Neural crest cell (in vitro differentiated cells): Measurements from ENCODE around the gene MROH9. TPM values are rescaled to one million over a fixed set of nuclear protein-coding genes. Genes with fewer than 3 reads are reported as not detected.
A peak's percentile ranks its signal among the peaks of the same experiment; 100 is the strongest.

Experiments
- DNase-seq: peaks from one replicate; pipeline ENCODE4 v3.0.0; 2021; ENCODE audit warnings: low read depth, mixed read lengths, low spot score
- H3K27ac Mint-ChIP-seq: one replicate; pipeline ENCODE4 v1.8.0; 2021; ENCODE audit warnings: mild to moderate bottlenecking, mixed read lengths; ENCODE audit not compliant: unreplicated experiment
- H3K27me3 Mint-ChIP-seq: 2 replicates; pipeline ENCODE4 v1.8.0; 2021; ENCODE audit warnings: low read depth, mild to moderate bottlenecking, mixed read lengths
- H3K36me3 Mint-ChIP-seq: 2 replicates; pipeline ENCODE4 v1.8.0; 2021; ENCODE audit warnings: low read depth, mild to moderate bottlenecking, mixed read lengths
- H3K4me1 Mint-ChIP-seq: 2 replicates; pipeline ENCODE4 v1.8.0; 2021; ENCODE audit warnings: mixed read lengths
- H3K4me3 Mint-ChIP-seq: one replicate; pipeline ENCODE4 v1.8.0; 2021; ENCODE audit warnings: mild to moderate bottlenecking, mixed read lengths
- H3K9me3 Mint-ChIP-seq: 2 replicates; pipeline ENCODE4 v1.8.0; 2021; ENCODE audit warnings: mixed read lengths
- CTCF ChIP-seq: fragments of 200-600 bp; sonication (generic); conservative IDR thresholded peaks from 2 replicates; pipeline ENCODE4 v1.5.0; 2021; ENCODE audit warnings: antibody characterized with exemption, mild to moderate bottlenecking
- total RNA-seq: library from RNA; stranded (reverse); gene quantifications from 2 replicates; pipeline ENCODE4 v1.2.1, GENCODE V29; 2021

The MROH9 gene
- total RNA-seq, 1 donor from 2014 or later = not detected

GRCh38 chr1:170927955-170928840 is 7.1 kb upstream of the MROH9 start:
- Mint-ChIP-seq H3K36me3 (no peaks in the 10 kb centered on the region), H3K9me3 (no peaks in the 10 kb centered on the region), H3K4me1 (no peaks in the 10 kb centered on the region), H3K27me3 (peaks cover 9% of the 10 kb centered on the region), H3K27ac (no peak overlapping the region), H3K4me3 (no peak overlapping the region)
- DNase-seq = no peak
- no peak for TF ChIP-seq CTCF

GRCh38 chr1:170929412-170929834 is 5.9 kb upstream of the MROH9 start:
- DNase-seq = no peak
- TF ChIP-seq CTCF = no peak
- Mint-ChIP-seq H3K27me3 (peaks cover 15% of the 10 kb centered on the region), H3K9me3 (no peaks in the 10 kb centered on the region), H3K27ac (no peak overlapping the region), H3K4me1 (no peaks in the 10 kb centered on the region), H3K36me3 (no peaks in the 10 kb centered on the region), H3K4me3 (no peak overlapping the region)

- TF ChIP-seq CTCF = peak; percentile 80
- H3K27me3 Mint-ChIP-seq = peaks cover 16% of the 10 kb centered on the region
- no peak for DNase-seq
- no peak overlapping the region for H3K27ac Mint-ChIP-seq
- H3K4me3 Mint-ChIP-seq = no peak overlapping the region
- no peaks in the 10 kb centered on the region for H3K4me1 Mint-ChIP-seq
- H3K9me3 Mint-ChIP-seq = no peaks in the 10 kb centered on the region
- no peaks in the 10 kb centered on the region for H3K36me3 Mint-ChIP-seq
Measured at GRCh38 chr1:170929835-170930554, 5.3 kb upstream of the MROH9 start.

GRCh38 chr1:170931650-170932049 is 3.7 kb upstream of the MROH9 start:
- H3K36me3 Mint-ChIP-seq = no peaks in the 10 kb centered on the region

GRCh38 chr1:170932236-170932635 is 3.1 kb upstream of the MROH9 start:
- TF ChIP-seq CTCF = no peak
- DNase-seq = no peak
- Mint-ChIP-seq H3K4me3 (no peak overlapping the region), H3K36me3 (no peaks in the 10 kb centered on the region), H3K27ac (no peak overlapping the region), H3K4me1 (no peaks in the 10 kb centered on the region), H3K9me3 (no peaks in the 10 kb centered on the region), H3K27me3 (peaks cover 16% of the 10 kb centered on the region)

More at GRCh38 chr1:170931650-170932049, 3.7 kb upstream of the MROH9 start:
- H3K9me3 Mint-ChIP-seq = no peaks in the 10 kb centered on the region
- H3K4me3 Mint-ChIP-seq = no peak overlapping the region
- no peak for DNase-seq
- no peaks in the 10 kb centered on the region for H3K4me1 Mint-ChIP-seq
- H3K27me3 Mint-ChIP-seq = peaks cover 16% of the 10 kb centered on the region
- H3K27ac Mint-ChIP-seq = no peak overlapping the region
- peak; percentile 22 for TF ChIP-seq CTCF
